PFSK-1 (cell line): Measurements from ENCODE around the gene CRHBP.

Experiments used
- FOXP2 ChIP-seq: optimal IDR thresholded peaks from 2 replicates; pipeline ENCODE3; 2011; ENCODE audit warnings: borderline replicate concordance, control low read depth, inconsistent platforms; ENCODE audit not compliant: insufficient read depth; ENCODE audit errors: extremely low read length, extremely low read depth
- POLR2AphosphoS5 ChIP-seq: IDR thresholded peaks from 2 replicates; pipeline ENCODE4 v1.6.1; 2012; ENCODE audit warnings: low read depth, mild to moderate bottlenecking, control low read depth, low read length, moderate library complexity
- REST ChIP-seq, 2 experiments: IDR thresholded peaks; 2 replicates each; pipeline versions ENCODE4 v1.6.1 to v1.8.0; 2011 to 2012; ENCODE audit warnings: low read depth in 2 of 2, low read length in 2 of 2, control low read depth in 1 of 2, inconsistent platforms in 1 of 2, mild to moderate bottlenecking in 1 of 2, moderate library complexity in 1 of 2; ENCODE audit not compliant: insufficient read depth in 1 of 2
- SIN3A ChIP-seq: IDR thresholded peaks from 2 replicates; pipeline ENCODE4 v1.6.1; 2012; ENCODE audit warnings: mild to moderate bottlenecking, low read length, moderate library complexity, borderline replicate concordance; ENCODE audit not compliant: insufficient read depth
- TAF1 ChIP-seq: IDR thresholded peaks from 2 replicates; pipeline ENCODE4 v1.6.1; 2012; ENCODE audit warnings: low read length, control low read depth, borderline replicate concordance; ENCODE audit not compliant: insufficient read depth

Gene CRHBP

GRCh38 chr5:76999451-76999850 lies 46.6 kb downstream of the CRHBP start:
- TF ChIP-seq FOXP2 (no peak), TAF1 (no peak), REST (IDR thresholded peaks at IDR 0.05; ENCODE audit: insufficient read depth in 1 of 2, low read depth in 2 of 2, low read length in 2 of 2) (no peak), SIN3A (no peak), POLR2AphosphoS5 (no peak)

GRCh38 chr5:77003246-77003645 lies 50.4 kb downstream of the CRHBP start:
- TF ChIP-seq FOXP2 (no peak), POLR2AphosphoS5 (no peak), SIN3A (no peak), TAF1 (no peak), REST (IDR thresholded peaks at IDR 0.05; ENCODE audit: insufficient read depth in 1 of 2, low read depth in 2 of 2, low read length in 2 of 2) (no peak)

- no peak for TF ChIP-seq TAF1
- no peak for TF ChIP-seq FOXP2
- TF ChIP-seq POLR2AphosphoS5 = no peak
- TF ChIP-seq SIN3A = no peak
Observed at GRCh38 chr5:77006124-77006523, 53.3 kb downstream of the CRHBP start.

GRCh38 chr5:77008413-77008812 lies 55.6 kb downstream of the CRHBP start:
- TF ChIP-seq POLR2AphosphoS5 = no peak
- TF ChIP-seq REST (IDR thresholded peaks at IDR 0.05; ENCODE audit: insufficient read depth in 1 of 2, low read depth in 2 of 2, low read length in 2 of 2) = no peak
- no peak for TF ChIP-seq SIN3A
- no peak for TF ChIP-seq FOXP2
- TF ChIP-seq TAF1 = no peak

- TF ChIP-seq SIN3A = no peak
- no peak for TF ChIP-seq TAF1
- TF ChIP-seq REST (IDR thresholded peaks at IDR 0.05; ENCODE audit: insufficient read depth in 1 of 2, low read depth in 2 of 2, low read length in 2 of 2) = no peak
- no peak for TF ChIP-seq FOXP2
- TF ChIP-seq POLR2AphosphoS5 = no peak
Observed at GRCh38 chr5:77010243-77010642, 57.4 kb downstream of the CRHBP start.

GRCh38 chr5:77011498-77011897 lies 58.7 kb downstream of the CRHBP start:
- TF ChIP-seq FOXP2 = no peak
- TF ChIP-seq POLR2AphosphoS5 = no peak
- TF ChIP-seq SIN3A = no peak
- no peak for TF ChIP-seq REST (IDR thresholded peaks at IDR 0.05; ENCODE audit: insufficient read depth in 1 of 2, low read depth in 2 of 2, low read length in 2 of 2)
- no peak for TF ChIP-seq TAF1
